Measurements from ENCODE around the gene MED12L. TPM values are rescaled to one million over a fixed set of nuclear protein-coding genes. Genes with fewer than 3 reads are reported as not detected.

MED12L gene
- total and polyA plus RNA-seq, 10 of the 15 experiments (the other 5 are each of a cell fraction or from before 2014, with no cell fraction given): 0.01 to 0.06 (median 0.03) TPM; not detected in 2

- ChIA-PET CTCF (interaction anchor here (0.9 kb wide), 1 partner anchor 22 kb away, joined by 9 read pairs; no protein-coding TSS in a partner anchor), POLR2A (no interaction called here), RAD21 (ENCODE audit: unreplicated experiment) (interaction anchor here (1.1 to 1.5 kb wide), 3 partner anchors 11 to 189 kb away, joined by 3 to 6 read pairs (median 5); partner anchors contain the start of gene P2RY12), SMC1A (ENCODE audit: uncharacterized antibody, unreplicated experiment) (interaction anchor here (0.7 to 3.9 kb wide), 3 partner anchors 22 to 189 kb away, joined by 3 to 15 read pairs (median 4); partner anchors contain the start of gene P2RY12)
- H3K9me3 ChIP-seq (replicated peaks; ENCODE audit: control insufficient read depth, insufficient read depth, low read length): no peaks in the 10 kb centered on the region
- no peaks in the 10 kb centered on the region for H3K36me3 ChIP-seq (ENCODE audit: control insufficient read depth in 2 of 2, insufficient read depth in 2 of 2, low read length in 1 of 2)
- H2AFZ ChIP-seq (ENCODE audit: control insufficient read depth, low read depth, low read length): no peak overlapping the region
- H3K4me1 ChIP-seq (ENCODE audit: control insufficient read depth, insufficient read depth, low read length): peaks cover 6% of the 10 kb centered on the region
- no peaks in the 10 kb centered on the region for H3K27me3 ChIP-seq (replicated peaks in 1 of 2; ENCODE audit: control insufficient read depth in 2 of 2, insufficient read depth in 2 of 2, low read length in 1 of 2)
- H3K4me2 ChIP-seq (ENCODE audit: control insufficient read depth, insufficient read depth): no peak overlapping the region
- H3K4me3 ChIP-seq: no peak overlapping the region
- H3K79me2 ChIP-seq (ENCODE audit: control insufficient read depth, insufficient read depth, low read length): no peaks in the 10 kb centered on the region
- BruUV-seq (replicated peaks): no TSS peak
- TF ChIP-seq WRNIP1 (IDR thresholded peaks at IDR 0.05; ENCODE audit: borderline replicate concordance, low read depth, low read length): no peak
- TF ChIP-seq SMC3 (IDR thresholded peaks at IDR 0.05; ENCODE audit: borderline replicate concordance, low read length): no peak
- no peak for TF ChIP-seq CTCF (IDR thresholded peaks at IDR 0.05 in 2 of 3, conservative IDR thresholded peaks at IDR 0.05 in 1 of 3; ENCODE audit: control insufficient read depth in 2 of 3, extremely low read depth in 1 of 3, insufficient read depth in 1 of 3, low read depth in 3 of 3, low read length in 3 of 3)
- TF ChIP-seq CHD2 (IDR thresholded peaks at IDR 0.05; ENCODE audit: borderline replicate concordance, low read depth, low read length): no peak
- TF ChIP-seq TAF1 (IDR thresholded peaks at IDR 0.05; ENCODE audit: borderline replicate concordance, low read depth, low read length): no peak
- no peak for TF ChIP-seq BCL3 (IDR thresholded peaks at IDR 0.05; ENCODE audit: borderline replicate concordance, insufficient read depth, low read depth, low read length, poor library complexity, severe bottlenecking)
- TF ChIP-seq PAX5 (IDR thresholded peaks at IDR 0.05; ENCODE audit: borderline replicate concordance, low read depth, low read length): no peak
- no peak for TF ChIP-seq NFYB (IDR thresholded peaks at IDR 0.05; ENCODE audit: insufficient read depth, low read depth, low read length)
- no peak for TF ChIP-seq USF1 (IDR thresholded peaks at IDR 0.05; ENCODE audit: borderline replicate concordance, extremely low read length, insufficient read depth, low read depth, low read length)
- no peak for TF ChIP-seq USF2 (IDR thresholded peaks at IDR 0.05; ENCODE audit: borderline replicate concordance, low read depth, low read length)
- no peak overlapping the region for H3K9ac ChIP-seq (ENCODE audit: control insufficient read depth, insufficient read depth, low read length)
- no peak overlapping the region for H3K27ac ChIP-seq (ENCODE audit: control insufficient read depth, insufficient read depth)
- in situ Hi-C loops (cut with MboI): no loop called here
- no peaks in the 10 kb centered on the region for H4K20me1 ChIP-seq (ENCODE audit: control insufficient read depth, insufficient read depth)
- 39% methylated on average over 2 of the region's 2 CpGs for WGBS (ENCODE audit: insufficient coverage, insufficient replicate concordance, low lambda C conversion rate, missing lambda C conversion rate)
- no peak for FAIRE-seq
- ATAC-seq: no peak
- intact Hi-C loops (cut with micrococcal nuclease; ENCODE audit: unreplicated experiment): no loop called here
- DNase-seq (ENCODE audit: low read depth, low spot score): no peak
These were observed 272.0 kb downstream of the MED12L start for GRCh38 chr3:151357463-151357850.

All from GM12878 (cell line).